WTC11 (cell line): ENCODE measurements around the gene RAPGEF5. TPM values are rescaled to one million over a fixed set of nuclear protein-coding genes. Genes with fewer than 3 reads are reported as not detected.

Source experiments
- ATAC-seq: fragments of 200-7000 bp; cut with Tn5 transposase; 2 replicates; pipeline ENCODE4 v1.10.0; 2021; ENCODE audit warnings: mild to moderate bottlenecking, moderate library complexity
- CTCF ChIA-PET: fragments of 300-600 bp; sonication (Branson Sonifier 250); formaldehyde crosslinking; loops from one replicate; lab custom pipeline; 2021; ENCODE audit warnings: antibody characterized with exemption; lab: Charles Lee
- POLR2A ChIA-PET: fragments of 350-600 bp; sonication (Branson Sonifier 250); formaldehyde crosslinking; loops from one replicate; lab custom pipeline; 2021; ENCODE audit warnings: antibody characterized with exemption; lab: Charles Lee
- DNase-seq: peaks from one replicate; pipeline ENCODE4 v3.0.0; 2021; ENCODE audit warnings: low spot score
- H3K27ac Mint-ChIP-seq: 2 replicates; pipeline ENCODE4 v1.8.0; 2021; ENCODE audit warnings: mixed read lengths
- H3K27me3 Mint-ChIP-seq: 2 replicates; pipeline ENCODE4 v1.8.0; 2021; ENCODE audit warnings: low read depth, mild to moderate bottlenecking, moderate library complexity, mixed read lengths
- H3K36me3 Mint-ChIP-seq: 2 replicates; pipeline ENCODE4 v1.8.0; 2021; ENCODE audit warnings: mixed read lengths
- H3K4me1 Mint-ChIP-seq: 2 replicates; pipeline ENCODE4 v1.8.0; 2022; ENCODE audit warnings: mixed read lengths
- H3K4me3 Mint-ChIP-seq: 2 replicates; pipeline ENCODE4 v1.8.0; 2021; ENCODE audit warnings: mild to moderate bottlenecking, moderate library complexity, mixed read lengths
- H3K9me3 Mint-ChIP-seq: 2 replicates; pipeline ENCODE4 v1.8.0; 2021; ENCODE audit warnings: mixed read lengths
- CREB1 ChIP-seq: sonication (generic); formaldehyde crosslinking; IDR thresholded peaks from 2 replicates; pipeline ENCODE4 v1.8.0; 2023; ENCODE audit warnings: mild to moderate bottlenecking, missing genetic modification reagents
- CREM ChIP-seq: sonication (generic); formaldehyde crosslinking; IDR thresholded peaks from 2 replicates; pipeline ENCODE4 v1.8.1; 2022; ENCODE audit warnings: mild to moderate bottlenecking, missing genetic modification reagents, moderate library complexity
- E2F1 ChIP-seq: sonication (generic); formaldehyde crosslinking; IDR thresholded peaks from 2 replicates; pipeline ENCODE4 v1.8.0; 2022; ENCODE audit warnings: mild to moderate bottlenecking, missing genetic modification reagents
- E2F5 ChIP-seq: sonication (generic); formaldehyde crosslinking; IDR thresholded peaks from 2 replicates; pipeline ENCODE4 v1.8.1; 2022; ENCODE audit warnings: mild to moderate bottlenecking, moderate library complexity, missing genetic modification reagents
- ELF4 ChIP-seq: sonication (generic); formaldehyde crosslinking; IDR thresholded peaks from 2 replicates; pipeline ENCODE4 v1.8.1; 2022; ENCODE audit warnings: low read depth, mild to moderate bottlenecking, moderate library complexity, missing genetic modification reagents
- FOXK1 ChIP-seq: sonication (generic); formaldehyde crosslinking; IDR thresholded peaks from 2 replicates; pipeline ENCODE4 v1.8.0; 2022; ENCODE audit warnings: mild to moderate bottlenecking, moderate library complexity, missing genetic modification reagents
- HMGXB4 ChIP-seq: sonication (generic); formaldehyde crosslinking; IDR thresholded peaks from 2 replicates; pipeline ENCODE4 v1.8.1; 2023; ENCODE audit warnings: mild to moderate bottlenecking, moderate library complexity, missing genetic modification reagents
- IRF1 ChIP-seq: sonication (generic); formaldehyde crosslinking; IDR thresholded peaks from 2 replicates; pipeline ENCODE4 v1.8.0; 2023; ENCODE audit warnings: missing genetic modification reagents
- MAX ChIP-seq: sonication (generic); formaldehyde crosslinking; IDR thresholded peaks from 2 replicates; pipeline ENCODE4 v1.8.0; 2022; ENCODE audit warnings: mild to moderate bottlenecking, missing genetic modification reagents
- NR2C2 ChIP-seq: sonication (generic); formaldehyde crosslinking; IDR thresholded peaks from 2 replicates; pipeline ENCODE4 v1.8.0; 2022; ENCODE audit warnings: mild to moderate bottlenecking, missing genetic modification reagents
- SMAD3 ChIP-seq: sonication (generic); formaldehyde crosslinking; IDR thresholded peaks from 2 replicates; pipeline ENCODE4 v1.8.0; 2022; ENCODE audit warnings: missing genetic modification reagents, mild to moderate bottlenecking, borderline replicate concordance
- SMAD4 ChIP-seq: sonication (generic); formaldehyde crosslinking; IDR thresholded peaks from 2 replicates; pipeline ENCODE4 v1.8.0; 2022; ENCODE audit warnings: mild to moderate bottlenecking, missing genetic modification reagents
- TP53 ChIP-seq: sonication (generic); formaldehyde crosslinking; IDR thresholded peaks from 2 replicates; pipeline ENCODE4 v1.8.1; 2023; ENCODE audit warnings: mild to moderate bottlenecking, missing genetic modification reagents
- ZMAT4 ChIP-seq: fragments of 250-450 bp; sonication (Bioruptor Pico); IDR thresholded peaks from 2 replicates; pipeline ENCODE4 v1.9.0; 2021; ENCODE audit warnings: mild to moderate bottlenecking
- ZNF396 ChIP-seq: fragments of 250-450 bp; sonication (Bioruptor Pico); IDR thresholded peaks from 2 replicates; pipeline ENCODE4 v1.8.0; 2021; ENCODE audit warnings: mild to moderate bottlenecking, moderate library complexity, borderline replicate concordance
- ZNF425 ChIP-seq: fragments of 250-450 bp; sonication (Bioruptor Pico); conservative IDR thresholded peaks from 2 replicates; pipeline ENCODE4 v1.9.0; 2021; ENCODE audit warnings: mild to moderate bottlenecking
- ZNF671 ChIP-seq: fragments of 250-450 bp; sonication (Bioruptor Pico); IDR thresholded peaks from 2 replicates; pipeline ENCODE4 v1.8.0; 2021; ENCODE audit warnings: mild to moderate bottlenecking
- total RNA-seq: library from RNA; stranded (reverse); gene quantifications from 3 replicates; pipeline ENCODE4 v1.2.3, GENCODE V29; 2021
- TF ChIP-seq, protein P1 (sequence below): sonication (generic); formaldehyde crosslinking; IDR thresholded peaks from 2 replicates; pipeline ENCODE4 v1.8.1; 2022; ENCODE audit warnings: mild to moderate bottlenecking, missing genetic modification reagents, moderate library complexity, borderline replicate concordance
- TF ChIP-seq, protein P2 (sequence below): sonication (generic); formaldehyde crosslinking; IDR thresholded peaks from 2 replicates; pipeline ENCODE4 v1.8.0; 2022; ENCODE audit warnings: mild to moderate bottlenecking, missing genetic modification reagents

Gene RAPGEF5
- total RNA-seq, 1 experiment from 2014 or later, result 12.3 TPM

DNA sequence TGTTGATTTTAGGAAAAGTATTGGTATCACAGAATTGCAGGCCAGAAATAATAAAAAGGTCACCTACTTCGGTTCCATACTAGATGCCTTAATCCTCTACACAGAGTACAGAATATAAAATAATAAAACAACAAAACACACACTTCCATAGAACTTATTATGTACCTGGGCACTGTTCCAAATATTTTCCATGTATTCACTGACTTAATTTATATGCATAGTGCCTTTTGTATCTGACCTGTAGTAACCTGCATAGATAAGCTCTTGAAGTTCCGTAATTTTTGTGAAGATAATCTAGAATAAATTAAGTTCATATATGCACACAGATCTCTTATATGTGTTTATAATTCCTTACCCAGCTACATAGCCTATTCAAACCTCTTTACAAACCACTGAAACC lies 78.3 kb downstream of the RAPGEF5 start:
- Mint-ChIP-seq H3K27ac (no peak overlapping the region), H3K4me3 (no peak overlapping the region), H3K9me3 (peaks cover 9% of the 10 kb centered on the region), H3K36me3 (no peaks in the 10 kb centered on the region; the same call in 1 of the 2 replicates)
- ATAC-seq (no peak), DNase-seq (no peak)
- POLR2A ChIA-PET, result no interaction called here
- TF ChIP-seq SMAD3 (CRISPR knock-in tag) (no peak), ZMAT4 (CRISPR knock-in tag) (no peak), CREB1 (CRISPR knock-in tag) (no peak), ZNF396 (CRISPR knock-in tag) (no peak), CREM (no peak), ZNF425 (CRISPR knock-in tag) (no peak), HMGXB4 (CRISPR knock-in tag) (no peak), IRF1 (CRISPR knock-in tag) (no peak), E2F5 (CRISPR knock-in tag) (no peak)
- TF ChIP-seq, protein P1, sequence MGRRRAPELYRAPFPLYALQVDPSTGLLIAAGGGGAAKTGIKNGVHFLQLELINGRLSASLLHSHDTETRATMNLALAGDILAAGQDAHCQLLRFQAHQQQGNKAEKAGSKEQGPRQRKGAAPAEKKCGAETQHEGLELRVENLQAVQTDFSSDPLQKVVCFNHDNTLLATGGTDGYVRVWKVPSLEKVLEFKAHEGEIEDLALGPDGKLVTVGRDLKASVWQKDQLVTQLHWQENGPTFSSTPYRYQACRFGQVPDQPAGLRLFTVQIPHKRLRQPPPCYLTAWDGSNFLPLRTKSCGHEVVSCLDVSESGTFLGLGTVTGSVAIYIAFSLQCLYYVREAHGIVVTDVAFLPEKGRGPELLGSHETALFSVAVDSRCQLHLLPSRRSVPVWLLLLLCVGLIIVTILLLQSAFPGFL (CRISPR knock-in tag), result no peak
- TF ChIP-seq, protein P2, sequence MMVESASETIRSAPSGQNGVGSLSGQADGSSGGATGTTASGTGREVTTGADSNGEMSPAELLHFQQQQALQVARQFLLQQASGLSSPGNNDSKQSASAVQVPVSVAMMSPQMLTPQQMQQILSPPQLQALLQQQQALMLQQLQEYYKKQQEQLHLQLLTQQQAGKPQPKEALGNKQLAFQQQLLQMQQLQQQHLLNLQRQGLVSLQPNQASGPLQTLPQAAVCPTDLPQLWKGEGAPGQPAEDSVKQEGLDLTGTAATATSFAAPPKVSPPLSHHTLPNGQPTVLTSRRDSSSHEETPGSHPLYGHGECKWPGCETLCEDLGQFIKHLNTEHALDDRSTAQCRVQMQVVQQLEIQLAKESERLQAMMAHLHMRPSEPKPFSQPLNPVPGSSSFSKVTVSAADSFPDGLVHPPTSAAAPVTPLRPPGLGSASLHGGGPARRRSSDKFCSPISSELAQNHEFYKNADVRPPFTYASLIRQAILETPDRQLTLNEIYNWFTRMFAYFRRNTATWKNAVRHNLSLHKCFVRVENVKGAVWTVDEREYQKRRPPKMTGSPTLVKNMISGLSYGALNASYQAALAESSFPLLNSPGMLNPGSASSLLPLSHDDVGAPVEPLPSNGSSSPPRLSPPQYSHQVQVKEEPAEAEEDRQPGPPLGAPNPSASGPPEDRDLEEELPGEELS, result no peak
- TF ChIP-seq, all 79 proteins: peak for 0
- CTCF ChIA-PET, result no interaction called here
- Mint-ChIP-seq H3K27me3 (no peaks in the 10 kb centered on the region), H3K4me1 (no peaks in the 10 kb centered on the region)

DNA sequence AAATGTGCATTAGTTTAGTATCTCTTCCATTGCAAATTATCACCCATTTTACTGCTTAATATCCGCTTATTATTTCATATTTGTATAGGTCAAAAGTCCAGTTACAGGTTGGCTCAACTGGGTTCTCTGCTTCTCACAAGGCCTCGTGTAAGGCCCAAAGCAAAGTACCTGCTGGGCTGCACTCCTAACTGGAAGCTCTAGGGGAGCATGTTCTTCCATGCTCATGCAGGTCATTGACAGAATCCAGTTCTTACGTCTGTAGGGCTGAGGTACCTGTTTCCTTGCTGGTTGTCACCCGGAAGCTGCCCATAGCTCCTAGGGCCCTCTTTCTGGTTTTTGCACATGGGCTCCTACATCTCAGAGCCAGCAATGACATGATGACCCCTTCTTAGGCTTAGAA lies 79.6 kb downstream of the RAPGEF5 start:
- Mint-ChIP-seq H3K36me3 (no peaks in the 10 kb centered on the region; the same call in 1 of the 2 replicates), H3K4me1 (no peaks in the 10 kb centered on the region), H3K9me3 (peaks cover 9% of the 10 kb centered on the region), H3K27ac (no peak overlapping the region), H3K4me3 (no peak overlapping the region), H3K27me3 (no peaks in the 10 kb centered on the region)
- ChIA-PET CTCF (interaction anchor here (0.9 to 1.3 kb wide), 3 partner anchors 9 to 175 kb away, joined by 4 to 5 read pairs (median 4); no protein-coding TSS in a partner anchor), POLR2A (no interaction called here)
- ATAC-seq (peak; percentile 78), DNase-seq (no peak)
- no peak for TF ChIP-seq FOXK1 (CRISPR knock-in tag)
- TF ChIP-seq TP53, result no peak
- TF ChIP-seq, protein P2, result no peak
- no peak for TF ChIP-seq E2F1 (CRISPR knock-in tag)
- TF ChIP-seq MAX (CRISPR knock-in tag), result no peak
- TF ChIP-seq E2F5 (CRISPR knock-in tag), result no peak
- TF ChIP-seq ELF4 (CRISPR knock-in tag), result no peak
- TF ChIP-seq SMAD4 (CRISPR knock-in tag), result no peak
- TF ChIP-seq ZNF671 (CRISPR knock-in tag), result no peak
- TF ChIP-seq NR2C2 (CRISPR knock-in tag), result no peak
